H1 (cell line): Measurements from ENCODE around the gene SRSF2. TPM values are rescaled to one million over a fixed set of nuclear protein-coding genes. Genes with fewer than 3 reads are reported as not detected.

Experiments
- CTCF ChIA-PET: fragments of 300-600 bp; sonication (Branson Sonifier 250); formaldehyde crosslinking; loops from one replicate; lab custom pipeline; 2021; ENCODE audit not compliant: partially characterized antibody; lab: Charles Lee
- POLR2A ChIA-PET: fragments of 300-600 bp; sonication (Branson Sonifier 250); formaldehyde crosslinking; loops from one replicate; lab custom pipeline; 2021; ENCODE audit warnings: inconsistent platforms; ENCODE audit not compliant: partially characterized antibody; lab: Charles Lee
- DNase-seq, 2 experiments: peaks; one replicate each; pipeline versions ENCODE4 v3.0.0 to v3.0.0-alpha.2; 2010 to 2022; ENCODE audit warnings: low spot score in 2 of 2, low read depth in 1 of 2, mixed read lengths in 1 of 2
- FAIRE-seq: peaks from 2 replicates; lab custom pipeline; 2011; peaks lifted over from hg19 to GRCh38; lab: Jason Lieb, UNC
- H2AFZ ChIP-seq: 2 replicates; pipeline ENCODE4 v1.8.1; 2012; ENCODE audit warnings: low read length, inconsistent platforms
- H2AK5ac ChIP-seq: 2 replicates; pipeline ENCODE4 v1.6.1; 2013; ENCODE audit warnings: low read depth, low read length
- H2BK120ac ChIP-seq: replicated peaks from 2 replicates; pipeline ENCODE3; 2013; ENCODE audit warnings: low read depth, low read length, inconsistent platforms
- H2BK12ac ChIP-seq: 2 replicates; pipeline ENCODE4 v1.6.1; 2013; ENCODE audit warnings: low read depth, low read length
- H2BK15ac ChIP-seq: 2 replicates; pipeline ENCODE4 v1.6.1; 2013; ENCODE audit warnings: low read length
- H2BK20ac ChIP-seq: 2 replicates; pipeline ENCODE4 v1.6.1; 2013; ENCODE audit warnings: low read length
- H2BK5ac ChIP-seq: 2 replicates; pipeline ENCODE4 v1.6.1; 2013; ENCODE audit warnings: low read depth, low read length
- H3K14ac ChIP-seq: 2 replicates; pipeline ENCODE4 v1.6.1; 2013; ENCODE audit warnings: inconsistent platforms; ENCODE audit not compliant: insufficient read length
- H3K18ac ChIP-seq: 2 replicates; pipeline ENCODE4 v1.6.1; 2013; ENCODE audit warnings: low read length; ENCODE audit errors: extremely low read depth
- H3K23ac ChIP-seq: 2 replicates; pipeline ENCODE4 v1.6.1; 2013; ENCODE audit warnings: inconsistent platforms; ENCODE audit not compliant: insufficient read length
- H3K23me2 ChIP-seq: 2 replicates; pipeline ENCODE4 v1.6.1; 2013; ENCODE audit warnings: low read depth, low read length
- H3K27ac ChIP-seq: 2 replicates; pipeline ENCODE4 v1.6.1; 2011; ENCODE audit warnings: low read depth, low read length, inconsistent platforms
- H3K27me3 ChIP-seq, 4 experiments: replicated peaks in 1 of 4; 1 replicate in 1 of 4; 2 replicates in 3 of 4; pipeline versions ENCODE4 v1.6.1 to v1.8.1; 2011 to 2013; ENCODE audit warnings: low read length in 3 of 4, mild to moderate bottlenecking in 3 of 4, inconsistent platforms in 2 of 4, mixed read lengths in 2 of 4, moderate library complexity in 1 of 4; ENCODE audit not compliant: control insufficient read depth in 3 of 4, insufficient read depth in 3 of 4; ENCODE audit errors: extremely low read depth in 1 of 4
- H3K36me3 ChIP-seq, 4 experiments: 2 replicates each; pipeline versions ENCODE4 v1.6.1 to v1.8.1; 2011 to 2013; ENCODE audit warnings: mild to moderate bottlenecking in 4 of 4, low read length in 3 of 4, moderate library complexity in 2 of 4, control low read depth in 1 of 4, inconsistent platforms in 1 of 4; ENCODE audit not compliant: insufficient read depth in 4 of 4, control insufficient read depth in 2 of 4
- H3K4ac ChIP-seq: replicated peaks from 2 replicates; pipeline ENCODE3; 2013; ENCODE audit warnings: low read length, low read depth, mixed read lengths, inconsistent platforms; ENCODE audit not compliant: insufficient read length
- H3K4me1 ChIP-seq, 4 experiments: replicated peaks in 1 of 4; 1 replicate in 1 of 4; 2 replicates in 3 of 4; pipeline versions ENCODE4 v1.6.1 to v1.8.1; 2011 to 2013; ENCODE audit warnings: low read length in 3 of 4, inconsistent platforms in 2 of 4, mixed read lengths in 1 of 4; ENCODE audit not compliant: insufficient read depth in 4 of 4, control insufficient read depth in 3 of 4
- H3K4me2 ChIP-seq, 2 experiments: 2 replicates each; pipeline versions ENCODE4 v1.6.1 to v1.8.1; 2011 to 2013; ENCODE audit warnings: low read depth in 2 of 2, low read length in 2 of 2, control low read depth in 1 of 2, inconsistent platforms in 1 of 2, mild to moderate bottlenecking in 1 of 2; ENCODE audit not compliant: insufficient read depth in 1 of 2
- H3K4me3 ChIP-seq, 4 experiments: fragments of 200-600, 300-600 bp in 1 of 4; sonication (generic), shearing (Covaris generic), sonication (Bioruptor Twin) in 1 of 4; 2 replicates each; pipeline versions ENCODE4 v1.5.1 to v1.8.1; 2011 to 2016; ENCODE audit warnings: low read length in 4 of 4, low read depth in 3 of 4, control low read depth in 2 of 4, inconsistent platforms in 2 of 4, mild to moderate bottlenecking in 2 of 4, mixed read lengths in 1 of 4, moderate library complexity in 1 of 4; ENCODE audit not compliant: insufficient read depth in 2 of 4; ENCODE audit errors: extremely low read depth in 1 of 4
- H3K56ac ChIP-seq: replicated peaks from 2 replicates; pipeline ENCODE3; 2013; ENCODE audit warnings: low read depth, mild to moderate bottlenecking, mixed read lengths, low read length, inconsistent platforms; ENCODE audit not compliant: insufficient read length
- H3K79me1 ChIP-seq: 2 replicates; pipeline ENCODE4 v1.6.1; 2013; ENCODE audit warnings: low read depth, low read length, control low read depth
- H3K79me2 ChIP-seq, 2 experiments: 2 replicates each; pipeline versions ENCODE4 v1.6.1 to v1.8.1; 2012 to 2013; ENCODE audit warnings: low read length in 2 of 2, mild to moderate bottlenecking in 2 of 2, inconsistent platforms in 1 of 2; ENCODE audit not compliant: insufficient read depth in 2 of 2, control insufficient read depth in 1 of 2
- H3K9ac ChIP-seq, 4 experiments: replicated peaks in 1 of 4; 1 replicate in 1 of 4; 2 replicates in 3 of 4; pipeline versions ENCODE4 v1.6.1 to v1.8.1; 2011 to 2013; ENCODE audit warnings: low read depth in 3 of 4, low read length in 3 of 4, control low read depth in 2 of 4, mild to moderate bottlenecking in 2 of 4, moderate library complexity in 2 of 4, inconsistent platforms in 1 of 4; ENCODE audit errors: extremely low read depth in 1 of 4
- H3K9me3 ChIP-seq, 2 experiments: 2 replicates each; pipeline versions ENCODE4 v1.6.1 to v1.8.1; 2012 to 2013; ENCODE audit warnings: mild to moderate bottlenecking in 2 of 2, moderate library complexity in 2 of 2, control low read depth in 1 of 2, inconsistent platforms in 1 of 2, low read depth in 1 of 2, low read length in 1 of 2, mixed read lengths in 1 of 2; ENCODE audit not compliant: insufficient read depth in 2 of 2
- H4K20me1 ChIP-seq, 2 experiments: replicated peaks in 1 of 2; 2 replicates each; pipeline versions ENCODE3 to v1.8.1; 2011 to 2013; ENCODE audit warnings: inconsistent platforms in 2 of 2, low read length in 2 of 2, mild to moderate bottlenecking in 1 of 2; ENCODE audit not compliant: insufficient read depth in 2 of 2, control insufficient read depth in 1 of 2
- H4K5ac ChIP-seq: 2 replicates; pipeline ENCODE4 v1.6.1; 2013; ENCODE audit warnings: low read length, low read depth, mixed read lengths, inconsistent platforms; ENCODE audit not compliant: insufficient read length
- H4K8ac ChIP-seq: 2 replicates; pipeline ENCODE4 v1.8.0; 2013; ENCODE audit warnings: mild to moderate bottlenecking, moderate library complexity, low read length, inconsistent platforms; ENCODE audit not compliant: insufficient read depth; ENCODE audit errors: extremely low read depth
- H4K91ac ChIP-seq: replicated peaks from 2 replicates; pipeline ENCODE3; 2013; ENCODE audit warnings: low read length, mixed read lengths, inconsistent platforms; ENCODE audit not compliant: insufficient read length
- BACH1 ChIP-seq: IDR thresholded peaks from 2 replicates; pipeline ENCODE4 v1.6.1; 2012; ENCODE audit warnings: low read length, improper control_type of control experiment
- RAD21 ChIP-seq, 2 experiments: IDR thresholded peaks in 1 of 2; conservative IDR thresholded peaks in 1 of 2; 2 replicates each; pipeline ENCODE4 v1.6.1; 2011; ENCODE audit warnings: low read depth in 2 of 2, low read length in 2 of 2, improper control_type of control experiment in 1 of 2, inconsistent platforms in 1 of 2, mild to moderate bottlenecking in 1 of 2, moderate library complexity in 1 of 2
- WGBS, 2 experiments: shearing (Covaris generic) in 1 of 2; methylation state at CpG; one replicate each; pipeline versions ENCODE4 v1.1.6 to v1.1.7; 2013 to 2015; ENCODE audit warnings: low lambda C conversion rate in 2 of 2, mixed read lengths in 2 of 2, inconsistent platforms in 1 of 2, low coverage in 1 of 2, missing lambda C conversion rate in 1 of 2; ENCODE audit not compliant: insufficient replicate concordance in 2 of 2, insufficient coverage in 1 of 2, insufficient read length in 1 of 2; ENCODE audit errors: extremely low coverage in 1 of 2, missing lambda C conversion rate in 1 of 2; 5-methylcytosine and 5-hydroxymethylcytosine counted together
- polyA plus RNA-seq, 7 experiments: library from polyadenylated mRNA; depleted of rRNA in 3 of 7; stranded (reverse) in 5 of 7; unstranded in 2 of 7; fragments of >200 nt in 5 of 7; fragments of 200-250 nt in 2 of 7; gene quantifications; 1 replicate in 5 of 7; 2 replicates in 1 of 7; 4 replicates in 1 of 7; pipeline versions ENCODE4 v1.2.1 to v1.2.3, GENCODE V29; 2011 to 2013; ENCODE audit warnings: missing spikeins in 2 of 7, mixed read lengths in 2 of 7
- total RNA-seq: library from RNA; stranded (reverse); fragmentation: NEBNext Ultra II Directional; extraction: Animal tissue kit (Norgen Biotek cat#: 25700); gene quantifications from 2 replicates; pipeline ENCODE4 v1.2.1, GENCODE V29; 2021
- TF ChIP-seq, protein P1 (sequence below), 3 experiments: IDR thresholded peaks; 1 replicate in 2 of 3; 2 replicates in 1 of 3; pipeline versions ENCODE4 v1.5.1 to v1.6.1; 2011; ENCODE audit warnings: low read length in 3 of 3, mild to moderate bottlenecking in 3 of 3, inconsistent platforms in 2 of 3, low read depth in 1 of 3, moderate library complexity in 1 of 3; ENCODE audit not compliant: insufficient read depth in 1 of 3; ENCODE audit errors: control extremely low read depth in 1 of 3

SRSF2 gene
- total and polyA plus RNA-seq, 2 of the 8 experiments (the other 6 are each of a cell fraction or from before 2014, with no cell fraction given), result 397 to 401 TPM

DNA sequence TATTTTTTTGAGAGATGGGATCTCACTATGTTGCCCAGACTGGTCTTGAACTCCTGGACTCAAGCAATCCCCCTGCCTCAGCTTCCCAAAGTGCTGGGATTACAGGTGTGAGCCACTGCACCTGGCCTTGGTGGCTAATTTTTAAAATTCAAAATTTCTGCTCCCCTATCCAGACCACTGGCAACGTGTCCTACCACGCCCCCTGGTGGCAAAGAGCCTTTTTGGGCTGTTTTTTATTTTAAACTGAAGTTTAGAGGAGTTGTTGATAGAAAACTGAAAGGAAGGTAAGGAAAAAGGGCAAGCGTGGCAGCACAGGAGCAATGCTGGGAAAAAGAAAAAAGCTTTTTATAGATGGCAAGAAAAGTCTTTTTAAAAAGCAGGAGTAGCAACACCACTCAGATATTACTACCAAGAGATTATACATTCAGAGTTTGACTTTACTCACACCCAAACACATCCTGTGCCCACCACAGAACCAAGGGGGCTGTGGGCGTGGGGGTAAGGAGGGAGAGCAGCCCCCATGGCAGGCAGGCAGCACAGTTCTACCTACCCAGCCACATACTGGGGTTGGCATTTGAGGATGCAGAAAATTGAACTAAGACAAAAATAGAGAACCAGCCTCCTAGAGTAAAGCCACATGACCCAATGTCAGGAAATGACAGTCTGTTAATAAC is 22.2 kb downstream of the SRSF2 start:
- Histone ChIP-seq H3K79me2 (no peaks in the 10 kb centered on the region), H2AFZ (no peak overlapping the region), H3K56ac (no peak overlapping the region), H3K27ac (no peak overlapping the region), H3K9me3 (no peaks in the 10 kb centered on the region), H4K20me1 (peaks cover 0 to 2% of the 10 kb centered on the region in 2 experiments), H4K5ac (no peak overlapping the region), H2BK12ac (no peak overlapping the region), H2AK5ac (no peak overlapping the region), H3K23me2 (peaks cover 7% of the 10 kb centered on the region; the same call in 1 of the 2 replicates), H2BK120ac (no peak overlapping the region), H3K18ac (no peak overlapping the region), H3K79me1 (no peaks in the 10 kb centered on the region), H2BK5ac (no peak overlapping the region), H3K4ac (no peak overlapping the region), H2BK20ac (no peak overlapping the region), H3K4me3 (no peak overlapping the region), H4K8ac (no peak overlapping the region), H3K9ac (no peak overlapping the region; a peak in 1 of 7 replicates), H3K23ac (no peak overlapping the region), H3K36me3 (peaks cover 2 to 36% (median 20%) of the 10 kb centered on the region in 4 experiments; a peak in 6 of 8 replicates), H3K27me3 (peaks cover 0 to 3% (median 2%) of the 10 kb centered on the region in 4 experiments; a peak in 5 of 7 replicates), H4K91ac (no peak overlapping the region), H3K14ac (no peak overlapping the region), H2BK15ac (no peak overlapping the region), H3K4me2 (no peak overlapping the region), H3K4me1 (peaks cover 2 to 7% (median 5%) of the 10 kb centered on the region in 4 experiments; a peak in 5 of 7 replicates)
- POLR2A ChIA-PET, result no interaction called here
- DNase-seq (peak in 1 of 2 experiments; percentile 92), FAIRE-seq (no peak)
- whole genome bisulfite sequencing, 2 experiments, result 37% methylated on average over 4 of the region's 4 CpGs; no CpG with 5 or more reads in 1 of the 2 experiments
- CTCF ChIA-PET, result interaction anchor here (0.9 to 10.2 kb wide), 17 partner anchors 9 to 248 kb away, joined by 3 to 155 read pairs (median 6); partner anchors contain the start of gene AANAT
- TF ChIP-seq RAD21 (IDR thresholded peaks at IDR 0.05 in 1 of 2, conservative IDR thresholded peaks at IDR 0.05 in 1 of 2; ENCODE audit: low read depth in 2 of 2, low read length in 2 of 2), result peak; percentile 55 to 69
- TF ChIP-seq BACH1, result no peak
- TF ChIP-seq, protein P1, sequence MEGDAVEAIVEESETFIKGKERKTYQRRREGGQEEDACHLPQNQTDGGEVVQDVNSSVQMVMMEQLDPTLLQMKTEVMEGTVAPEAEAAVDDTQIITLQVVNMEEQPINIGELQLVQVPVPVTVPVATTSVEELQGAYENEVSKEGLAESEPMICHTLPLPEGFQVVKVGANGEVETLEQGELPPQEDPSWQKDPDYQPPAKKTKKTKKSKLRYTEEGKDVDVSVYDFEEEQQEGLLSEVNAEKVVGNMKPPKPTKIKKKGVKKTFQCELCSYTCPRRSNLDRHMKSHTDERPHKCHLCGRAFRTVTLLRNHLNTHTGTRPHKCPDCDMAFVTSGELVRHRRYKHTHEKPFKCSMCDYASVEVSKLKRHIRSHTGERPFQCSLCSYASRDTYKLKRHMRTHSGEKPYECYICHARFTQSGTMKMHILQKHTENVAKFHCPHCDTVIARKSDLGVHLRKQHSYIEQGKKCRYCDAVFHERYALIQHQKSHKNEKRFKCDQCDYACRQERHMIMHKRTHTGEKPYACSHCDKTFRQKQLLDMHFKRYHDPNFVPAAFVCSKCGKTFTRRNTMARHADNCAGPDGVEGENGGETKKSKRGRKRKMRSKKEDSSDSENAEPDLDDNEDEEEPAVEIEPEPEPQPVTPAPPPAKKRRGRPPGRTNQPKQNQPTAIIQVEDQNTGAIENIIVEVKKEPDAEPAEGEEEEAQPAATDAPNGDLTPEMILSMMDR (IDR thresholded peaks at IDR 0.05; ENCODE audit: control extremely low read depth in 1 of 3, insufficient read depth in 1 of 3, low read depth in 1 of 3, low read length in 3 of 3), result peak; percentile 53 to 80 (median 70)
